ENCODE measurements around the gene CARMIL1. TPM values are rescaled to one million over a fixed set of nuclear protein-coding genes. Genes with fewer than 3 reads are reported as not detected.
"Not testable (repeated sequence)": the region's sequence is repeated elsewhere in the genome, so short reads cannot be mapped to it uniquely, and the experiment has no call there.

CARMIL1 gene
- total RNA-seq, 2 donors from 2014 or later = 0.56 to 0.76 TPM

DNA sequence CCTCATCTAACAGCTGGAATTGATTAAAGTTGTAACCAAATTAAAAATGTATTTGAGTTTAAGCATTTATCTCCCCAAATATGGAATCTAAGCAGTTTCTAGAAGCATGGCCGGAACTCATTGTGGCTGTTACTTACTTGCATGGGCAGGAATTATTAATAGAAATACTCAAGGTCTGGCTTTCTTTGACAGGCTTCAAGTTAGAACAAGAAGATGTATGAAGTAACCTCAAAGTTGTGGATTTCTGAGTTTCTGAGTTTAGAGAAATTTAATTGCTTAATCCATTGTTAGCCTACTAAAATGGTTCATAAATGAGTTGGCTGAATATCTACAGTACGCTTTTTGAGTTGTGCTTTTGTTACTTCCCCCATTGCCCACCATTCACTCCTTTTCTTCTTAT is 7.7 kb downstream of the CARMIL1 start:
- H3K4me3 Mint-ChIP-seq = no peak overlapping the region
- no peak for ATAC-seq
- H3K27me3 Mint-ChIP-seq = peaks cover 5 to 27% of the 10 kb centered on the region in 2 donors
- no peak overlapping the region for H3K27ac Mint-ChIP-seq
- no peaks in the 10 kb centered on the region for H3K4me1 Mint-ChIP-seq (ENCODE audit: low read depth in 2 of 2)
- no peaks in the 10 kb centered on the region for H3K36me3 Mint-ChIP-seq
- no peaks in the 10 kb centered on the region for H3K9me3 Mint-ChIP-seq
- DNase-seq (ENCODE audit: low spot score) = no peak

DNA sequence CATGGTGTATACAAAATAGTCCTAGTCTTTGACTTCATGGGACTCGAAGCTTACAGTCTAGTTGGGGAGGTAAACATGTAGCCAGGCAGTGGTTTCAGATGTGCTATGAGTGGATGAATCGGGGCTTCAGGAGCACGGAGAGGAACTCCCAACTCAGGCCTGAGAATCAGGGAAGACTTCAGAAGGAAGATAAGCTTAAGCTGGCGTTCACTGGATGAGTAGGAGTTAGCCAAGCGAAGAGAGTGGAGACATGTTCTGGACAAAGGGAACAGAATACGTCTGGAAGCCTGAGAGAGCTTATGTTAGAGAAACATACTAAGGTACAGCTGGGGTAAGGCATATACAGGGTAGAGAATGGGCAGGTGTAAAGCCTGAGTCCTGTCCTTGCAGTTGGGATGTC is 8.8 kb downstream of the CARMIL1 start:
- peak in 1 of 2 donors; percentile 40 for ATAC-seq
- Mint-ChIP-seq H3K9me3 (no peaks in the 10 kb centered on the region), H3K27me3 (peaks cover 5 to 21% of the 10 kb centered on the region in 2 donors)

DNA sequence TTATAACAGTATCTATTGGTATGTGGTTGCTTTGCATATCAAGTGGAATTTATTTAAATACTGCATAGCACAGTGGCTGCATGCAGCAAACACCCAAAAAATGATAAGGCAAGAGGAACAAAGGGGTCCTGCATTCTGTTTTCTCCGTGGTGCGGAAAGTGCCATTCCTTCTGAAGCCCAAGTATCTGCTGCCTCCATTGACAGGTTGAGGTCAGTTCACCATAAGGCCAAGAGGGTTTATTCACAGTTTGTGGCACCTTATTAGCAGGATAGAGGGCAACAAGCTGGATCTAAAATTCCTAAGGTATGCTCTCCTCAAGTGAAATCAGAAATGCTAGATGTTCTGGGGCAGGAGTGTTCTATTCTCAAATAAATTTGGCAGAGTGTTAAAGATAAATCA is 9.3 kb downstream of the CARMIL1 start:
- Mint-ChIP-seq H3K27ac (no peak overlapping the region), H3K9me3 (no peaks in the 10 kb centered on the region), H3K36me3 (no peaks in the 10 kb centered on the region), H3K27me3 (peaks cover 7 to 18% of the 10 kb centered on the region in 2 donors), H3K4me1 (ENCODE audit: low read depth in 2 of 2) (no peaks in the 10 kb centered on the region), H3K4me3 (no peak overlapping the region)
- ATAC-seq = no peak
- DNase-seq (ENCODE audit: low spot score) = no peak

More for the DNA sequence above, 8.8 kb downstream of the CARMIL1 start:
- Mint-ChIP-seq H3K4me3 (no peak overlapping the region), H3K4me1 (ENCODE audit: low read depth in 2 of 2) (no peaks in the 10 kb centered on the region), H3K36me3 (no peaks in the 10 kb centered on the region), H3K27ac (no peak overlapping the region)
- no peak for DNase-seq (ENCODE audit: low spot score)

DNA sequence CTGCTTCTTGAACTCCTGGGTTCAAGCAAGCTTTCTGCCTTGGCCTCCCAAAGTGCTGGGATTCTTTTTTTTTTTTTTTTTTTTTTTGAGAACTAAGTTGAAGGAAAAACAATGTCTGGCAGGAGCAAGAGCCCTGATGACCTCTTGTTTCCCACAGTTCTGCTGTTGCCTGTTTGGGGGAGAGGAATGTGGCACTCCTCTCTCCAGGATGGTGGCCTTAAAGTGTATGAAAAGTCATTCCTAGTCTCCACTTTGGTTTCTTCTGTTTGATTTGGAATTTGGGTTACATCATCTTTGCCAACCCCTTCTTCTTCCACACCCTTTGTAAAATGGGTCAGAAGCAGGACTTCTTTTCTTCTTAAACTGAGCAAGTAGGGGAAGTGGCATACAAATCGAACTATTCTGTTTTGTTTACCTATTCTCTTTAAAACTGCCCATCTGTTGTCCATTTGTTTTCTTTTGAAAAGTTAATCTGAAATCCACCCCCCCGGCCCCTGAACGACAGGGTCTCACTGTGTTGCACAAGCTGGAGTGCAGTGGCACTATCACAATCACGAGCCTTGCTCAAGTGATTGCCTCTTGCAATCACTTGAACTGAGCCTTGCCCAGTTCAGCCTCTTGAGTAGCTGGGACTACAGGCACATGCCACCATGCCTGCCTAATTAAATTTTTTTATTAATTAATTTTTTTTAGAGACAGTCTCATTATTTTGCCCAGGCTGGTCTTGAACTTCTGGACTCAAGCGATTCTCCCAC is 11.3 kb downstream of the CARMIL1 start:
- H3K27ac Mint-ChIP-seq = no peak overlapping the region
- no peaks in the 10 kb centered on the region for H3K9me3 Mint-ChIP-seq
- H3K4me3 Mint-ChIP-seq = no peak overlapping the region
- H3K27me3 Mint-ChIP-seq = peaks cover 12 to 22% of the 10 kb centered on the region in 2 donors
- H3K36me3 Mint-ChIP-seq = no peaks in the 10 kb centered on the region
- no peaks in the 10 kb centered on the region for H3K4me1 Mint-ChIP-seq (ENCODE audit: low read depth in 2 of 2)
- no peak for ATAC-seq
- no peak for DNase-seq (ENCODE audit: low spot score)

GRCh38 chr6:25292384-25292783 is 13.2 kb downstream of the CARMIL1 start:
- Mint-ChIP-seq H3K27me3 (peaks cover 19 to 41% of the 10 kb centered on the region in 2 donors), H3K4me3 (no peak overlapping the region), H3K9me3 (no peaks in the 10 kb centered on the region), H3K36me3 (no peaks in the 10 kb centered on the region), H3K4me1 (ENCODE audit: low read depth in 2 of 2) (no peaks in the 10 kb centered on the region), H3K27ac (no peak overlapping the region)
- no peak for DNase-seq (ENCODE audit: low spot score)
- ATAC-seq = no peak

- Mint-ChIP-seq H3K36me3 (no peaks in the 10 kb centered on the region), H3K27me3 (peaks cover 14 to 33% of the 10 kb centered on the region in 2 donors), H3K27ac (no peak overlapping the region), H3K9me3 (no peaks in the 10 kb centered on the region), H3K4me3 (no peak overlapping the region), H3K4me1 (ENCODE audit: low read depth in 2 of 2) (no peaks in the 10 kb centered on the region)
- DNase-seq (ENCODE audit: low spot score) = no peak
- no peak for ATAC-seq
Observed at GRCh38 chr6:25295651-25296050, 16.5 kb downstream of the CARMIL1 start.

- DNase-seq (ENCODE audit: low spot score) = no peak
Observed at GRCh38 chr6:25296217-25296905, 17.2 kb downstream of the CARMIL1 start.

GRCh38 chr6:25297039-25297441 is 17.9 kb downstream of the CARMIL1 start:
- H3K36me3 Mint-ChIP-seq = no peaks in the 10 kb centered on the region
- H3K4me3 Mint-ChIP-seq = no peak overlapping the region
- DNase-seq (ENCODE audit: low spot score) (no peak), ATAC-seq (no peak)
- H3K27ac Mint-ChIP-seq = no peak overlapping the region
- H3K9me3 Mint-ChIP-seq = no peaks in the 10 kb centered on the region
- no peaks in the 10 kb centered on the region for H3K4me1 Mint-ChIP-seq (ENCODE audit: low read depth in 2 of 2)
- H3K27me3 Mint-ChIP-seq = peaks cover 14 to 27% of the 10 kb centered on the region in 2 donors

More at GRCh38 chr6:25296217-25296905, 17.2 kb downstream of the CARMIL1 start:
- no peak overlapping the region for H3K27ac Mint-ChIP-seq
- H3K4me1 Mint-ChIP-seq (ENCODE audit: low read depth in 2 of 2) = no peaks in the 10 kb centered on the region
- no peak overlapping the region for H3K4me3 Mint-ChIP-seq
- no peak for ATAC-seq
- no peaks in the 10 kb centered on the region for H3K9me3 Mint-ChIP-seq
- H3K27me3 Mint-ChIP-seq = peaks cover 14 to 31% of the 10 kb centered on the region in 2 donors
- H3K36me3 Mint-ChIP-seq = no peaks in the 10 kb centered on the region

- Mint-ChIP-seq H3K36me3 (no peaks in the 10 kb centered on the region), H3K27me3 (peaks cover 13 to 27% of the 10 kb centered on the region in 2 donors), H3K4me3 (no peak overlapping the region), H3K27ac (no peak overlapping the region), H3K9me3 (no peaks in the 10 kb centered on the region), H3K4me1 (ENCODE audit: low read depth in 2 of 2) (no peaks in the 10 kb centered on the region)
- ATAC-seq (no peak), DNase-seq (ENCODE audit: low spot score) (no peak)
Observed at GRCh38 chr6:25297823-25298522, 18.8 kb downstream of the CARMIL1 start.

DNA sequence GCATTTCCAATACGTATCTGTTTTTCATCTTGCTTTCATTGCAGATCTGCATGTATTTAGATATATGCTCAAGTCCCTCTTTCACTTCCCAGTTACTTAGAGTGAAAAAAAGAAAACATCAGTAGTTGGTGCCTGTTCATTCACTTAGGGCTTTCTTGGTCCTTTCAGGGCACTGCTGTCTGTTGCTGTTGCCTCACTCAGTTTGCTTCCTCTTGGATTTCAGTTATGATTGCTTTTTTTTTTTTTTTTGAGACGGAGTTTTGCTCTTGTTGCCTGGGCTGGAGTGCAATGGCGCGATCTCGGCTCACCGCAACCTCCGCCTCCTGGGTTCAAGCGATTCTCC is 19.3 kb downstream of the CARMIL1 start:
- not testable (repeated sequence) for H3K4me1 Mint-ChIP-seq (ENCODE audit: low read depth in 2 of 2); H3K4me3 Mint-ChIP-seq; H3K9me3 Mint-ChIP-seq; H3K36me3 Mint-ChIP-seq; H3K27ac Mint-ChIP-seq; DNase-seq (ENCODE audit: low spot score); ATAC-seq
- peaks cover 12 to 27% of the 10 kb centered on the region in 2 donors for H3K27me3 Mint-ChIP-seq

DNA sequence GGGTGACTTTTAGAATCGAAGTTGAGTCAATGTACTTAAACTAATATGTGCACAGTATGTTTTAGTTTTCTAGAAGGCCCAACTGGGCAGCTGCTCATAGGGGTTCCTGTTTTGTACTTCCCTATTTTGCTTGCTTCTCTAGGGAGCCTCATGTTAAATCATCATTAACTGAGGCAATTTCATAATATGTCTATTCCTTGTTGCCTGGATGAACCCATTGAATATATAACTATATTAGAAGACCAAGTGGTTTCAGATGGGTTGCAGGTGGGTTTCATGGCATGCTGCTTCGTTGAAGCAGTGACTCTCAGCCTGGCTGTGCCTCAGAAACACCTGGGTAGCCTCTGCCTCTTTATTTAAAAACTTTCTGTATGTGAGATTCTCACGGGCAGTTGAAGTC is 22.2 kb downstream of the CARMIL1 start:
- Mint-ChIP-seq H3K27me3 (peaks cover 4 to 22% of the 10 kb centered on the region in 2 donors), H3K9me3 (no peaks in the 10 kb centered on the region), H3K4me3 (no peak overlapping the region), H3K27ac (no peak overlapping the region), H3K4me1 (ENCODE audit: low read depth in 2 of 2) (no peaks in the 10 kb centered on the region), H3K36me3 (no peaks in the 10 kb centered on the region)
- ATAC-seq (no peak), DNase-seq (ENCODE audit: low spot score) (no peak)

- peaks cover 4 to 15% of the 10 kb centered on the region in 2 donors for H3K27me3 Mint-ChIP-seq
- no peak overlapping the region for H3K27ac Mint-ChIP-seq
- no peaks in the 10 kb centered on the region for H3K9me3 Mint-ChIP-seq
- no peaks in the 10 kb centered on the region for H3K36me3 Mint-ChIP-seq
- no peak for DNase-seq (ENCODE audit: low spot score)
- H3K4me1 Mint-ChIP-seq (ENCODE audit: low read depth in 2 of 2) = no peaks in the 10 kb centered on the region
- H3K4me3 Mint-ChIP-seq = no peak overlapping the region
- no peak for ATAC-seq
Observed at GRCh38 chr6:25302151-25302550, 23.0 kb downstream of the CARMIL1 start.

DNA sequence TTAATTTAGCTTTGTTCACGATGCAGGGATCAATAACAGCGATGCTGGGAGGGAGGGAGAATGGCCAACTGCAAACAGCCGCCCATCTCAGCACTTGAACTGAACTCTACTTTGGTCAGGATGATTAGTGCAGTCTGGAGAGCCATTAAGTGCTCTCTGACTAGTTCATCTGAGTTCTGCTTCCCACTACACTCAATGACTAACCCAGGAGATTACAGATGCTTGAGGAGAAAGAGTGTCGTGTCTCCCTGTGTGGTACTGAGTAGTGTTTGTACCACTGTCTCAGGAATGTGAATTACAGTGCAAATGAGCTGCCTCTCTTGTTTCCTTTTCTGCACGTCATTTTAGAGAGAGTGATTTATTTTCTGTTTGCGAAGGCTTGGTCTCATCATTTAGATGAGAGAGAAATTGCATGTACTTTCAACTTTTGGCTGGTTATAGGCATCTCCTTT is 23.5 kb downstream of the CARMIL1 start:
- no peak overlapping the region for H3K27ac Mint-ChIP-seq
- DNase-seq (ENCODE audit: low spot score) (no peak), ATAC-seq (no peak)
- no peaks in the 10 kb centered on the region for H3K36me3 Mint-ChIP-seq
- H3K9me3 Mint-ChIP-seq = no peaks in the 10 kb centered on the region
- no peak overlapping the region for H3K4me3 Mint-ChIP-seq
- no peaks in the 10 kb centered on the region for H3K4me1 Mint-ChIP-seq (ENCODE audit: low read depth in 2 of 2)
- peaks cover 4 to 15% of the 10 kb centered on the region in 2 donors for H3K27me3 Mint-ChIP-seq

GRCh38 chr6:25303254-25303653 is 24.1 kb downstream of the CARMIL1 start:
- no peaks in the 10 kb centered on the region for H3K4me1 Mint-ChIP-seq (ENCODE audit: low read depth in 2 of 2)
- no peaks in the 10 kb centered on the region for H3K9me3 Mint-ChIP-seq
- ATAC-seq = no peak
- no peak for DNase-seq (ENCODE audit: low spot score)
- H3K27me3 Mint-ChIP-seq = peaks cover 4 to 15% of the 10 kb centered on the region in 2 donors
- H3K4me3 Mint-ChIP-seq = no peak overlapping the region
- no peaks in the 10 kb centered on the region for H3K36me3 Mint-ChIP-seq
- no peak overlapping the region for H3K27ac Mint-ChIP-seq
